Activated CD4-positive, alpha-beta memory T cell treated with anti-CD3 and anti-CD28 coated beads for 36 hours (primary cell): ENCODE measurements around the gene ADD1. TPM values are rescaled to one million over a fixed set of nuclear protein-coding genes. Genes with fewer than 3 reads are reported as not detected.
A peak's percentile ranks its signal among the peaks of the same experiment; 100 is the strongest.
"Not testable (repeated sequence)": the region's sequence is repeated elsewhere in the genome, so short reads cannot be mapped to it uniquely, and the experiment has no call there.

Source experiments
- CTCF ChIA-PET: fragments of 350-600 bp; sonication (Branson Sonifier 250); formaldehyde crosslinking; loops from one replicate; lab custom pipeline; 2021; ENCODE audit warnings: antibody characterized with exemption, inconsistent platforms; lab: Charles Lee
- POLR2A ChIA-PET: fragments of 350-600 bp; sonication (Branson Sonifier 250); formaldehyde crosslinking; loops from one replicate; lab custom pipeline; 2021; ENCODE audit warnings: antibody characterized with exemption; lab: Charles Lee
- DNase-seq: peaks from one replicate; pipeline ENCODE4 v3.0.0-alpha.2; 2020
- H3K27ac Mint-ChIP-seq: one replicate; pipeline ENCODE4 v1.8.0; 2021; ENCODE audit warnings: mixed read lengths
- H3K27me3 Mint-ChIP-seq: one replicate; pipeline ENCODE4 v1.8.0; 2021; ENCODE audit warnings: mixed read lengths
- H3K36me3 Mint-ChIP-seq: one replicate; pipeline ENCODE4 v1.8.0; 2021; ENCODE audit warnings: mixed read lengths
- H3K4me1 Mint-ChIP-seq: one replicate; pipeline ENCODE4 v1.8.0; 2021; ENCODE audit warnings: low read depth, mixed read lengths
- H3K4me3 Mint-ChIP-seq: one replicate; pipeline ENCODE4 v1.8.0; 2021; ENCODE audit warnings: mild to moderate bottlenecking, mixed read lengths
- H3K9me3 Mint-ChIP-seq: one replicate; pipeline ENCODE4 v1.8.0; 2021; ENCODE audit warnings: mixed read lengths
- intact Hi-C: fragments of 100-400 bp; cut with micrococcal nuclease; formaldehyde crosslinking; loops from one replicate; pipeline ENCODE4 v1.15.1; 2023
- total RNA-seq, 2 experiments: library from RNA; stranded (reverse); gene quantifications; one replicate each; pipeline ENCODE4 v1.2.3, GENCODE V29; 2021

The ADD1 gene
- total RNA-seq, 2 experiments from 2014 or later, result 212 TPM

GRCh38 chr4:2944586-2945526 lies 101.2 kb downstream of the ADD1 start:
- ChIA-PET CTCF (interaction anchor here (0.7 to 2.4 kb wide), 7 partner anchors 8 to 181 kb away, joined by 3 to 18 read pairs (median 4); no protein-coding TSS in a partner anchor), POLR2A (interaction anchor here (0.9 to 2.0 kb wide), 2 partner anchors 8 to 9 kb away, joined by 4 to 15 read pairs; no protein-coding TSS in a partner anchor)
- Mint-ChIP-seq H3K9me3 (no peaks in the 10 kb centered on the region), H3K4me1 (peaks cover 34% of the 10 kb centered on the region), H3K4me3 (no peak overlapping the region), H3K36me3 (peaks cover 75% of the 10 kb centered on the region), H3K27me3 (no peaks in the 10 kb centered on the region), H3K27ac (peak overlapping the region; percentile 51)
- intact Hi-C loops, result no loop called here
- DNase-seq, result peak; percentile 5

GRCh38 chr4:2945619-2946604 lies 102.3 kb downstream of the ADD1 start:
- Mint-ChIP-seq H3K36me3 (peaks cover 74% of the 10 kb centered on the region), H3K4me1 (peaks cover 29% of the 10 kb centered on the region)
- H3K9me3 Mint-ChIP-seq, H3K27ac Mint-ChIP-seq, H3K4me3 Mint-ChIP-seq, intact Hi-C loops, H3K27me3 Mint-ChIP-seq: not testable (repeated sequence)
- peak; percentile 7 for DNase-seq
- ChIA-PET POLR2A (interaction anchor here (0.9 to 2.0 kb wide), 2 partner anchors 8 to 9 kb away, joined by 4 to 15 read pairs; no protein-coding TSS in a partner anchor), CTCF (interaction anchor here (0.8 to 2.4 kb wide), 3 partner anchors 8 to 16 kb away, joined by 3 to 18 read pairs (median 3); no protein-coding TSS in a partner anchor)

DNA sequence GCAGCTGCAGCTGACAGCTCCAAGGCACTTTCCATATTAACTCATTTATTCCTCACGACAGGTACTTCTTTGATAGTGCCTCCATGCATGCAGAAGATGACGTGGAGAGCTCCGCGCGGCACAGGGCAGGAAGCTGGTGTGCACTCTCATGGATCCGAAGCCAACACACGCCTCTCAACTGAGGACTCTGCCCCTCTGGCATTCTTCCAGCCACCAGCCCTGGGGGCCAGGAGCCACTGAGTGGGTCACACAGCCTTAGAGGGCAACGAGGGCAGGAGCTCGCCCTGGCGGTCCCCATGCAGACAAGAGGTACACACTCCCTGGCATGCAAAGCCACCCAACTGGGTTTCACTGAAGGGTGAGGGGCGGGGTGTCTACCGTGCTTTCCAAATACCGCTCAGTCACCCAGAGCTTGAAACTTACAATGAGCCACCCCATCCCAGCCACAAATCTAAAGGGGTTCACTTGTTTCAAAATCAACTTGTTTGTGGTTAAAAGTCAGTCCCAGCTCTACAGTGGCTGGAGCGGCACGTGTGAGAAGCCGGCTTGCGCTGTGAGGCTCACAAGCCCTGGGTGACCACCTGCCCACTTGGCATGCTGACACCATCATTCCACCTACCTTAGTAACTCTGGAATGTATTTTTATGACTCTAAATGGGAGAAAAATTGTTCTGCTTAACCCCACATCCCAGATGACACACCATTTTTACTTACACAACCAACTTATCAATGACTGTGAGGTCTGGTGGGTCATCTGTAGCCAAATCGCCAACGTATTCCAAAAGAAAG lies 103.4 kb downstream of the ADD1 start:
- no peaks in the 10 kb centered on the region for H3K27me3 Mint-ChIP-seq
- peak overlapping the region; percentile 69 for H3K27ac Mint-ChIP-seq
- intact Hi-C loops, result no loop called here
- peaks cover 33% of the 10 kb centered on the region for H3K4me1 Mint-ChIP-seq
- peaks cover 74% of the 10 kb centered on the region for H3K36me3 Mint-ChIP-seq
- H3K4me3 Mint-ChIP-seq, result no peak overlapping the region
- DNase-seq, result no peak
- H3K9me3 Mint-ChIP-seq, result no peaks in the 10 kb centered on the region
- CTCF ChIA-PET, result interaction anchor here (0.6 to 0.8 kb wide), 2 partner anchors 15 to 137 kb away, joined by 3 to 4 read pairs; no protein-coding TSS in a partner anchor
- POLR2A ChIA-PET, result interaction anchor here (0.6 kb wide), 1 partner anchor 10 kb away, joined by 3 read pairs; no protein-coding TSS in a partner anchor

- Mint-ChIP-seq H3K27me3 (no peaks in the 10 kb centered on the region), H3K4me1 (peaks cover 30% of the 10 kb centered on the region), H3K4me3 (no peak overlapping the region), H3K9me3 (no peaks in the 10 kb centered on the region), H3K27ac (no peak overlapping the region), H3K36me3 (peaks cover 75% of the 10 kb centered on the region)
- CTCF ChIA-PET, result interaction anchor here (0.9 to 1.6 kb wide), 3 partner anchors 12 to 30 kb away, joined by 3 to 7 read pairs (median 5); partner anchors contain the start of genes GRK4 and NOP14
- POLR2A ChIA-PET, result interaction anchor here (0.8 kb wide), 1 partner anchor 11 kb away, joined by 4 read pairs; no protein-coding TSS in a partner anchor
- intact Hi-C loops, result no loop called here
- DNase-seq, result no peak
Measured at GRCh38 chr4:2947926-2948325, 104.3 kb downstream of the ADD1 start.

DNA sequence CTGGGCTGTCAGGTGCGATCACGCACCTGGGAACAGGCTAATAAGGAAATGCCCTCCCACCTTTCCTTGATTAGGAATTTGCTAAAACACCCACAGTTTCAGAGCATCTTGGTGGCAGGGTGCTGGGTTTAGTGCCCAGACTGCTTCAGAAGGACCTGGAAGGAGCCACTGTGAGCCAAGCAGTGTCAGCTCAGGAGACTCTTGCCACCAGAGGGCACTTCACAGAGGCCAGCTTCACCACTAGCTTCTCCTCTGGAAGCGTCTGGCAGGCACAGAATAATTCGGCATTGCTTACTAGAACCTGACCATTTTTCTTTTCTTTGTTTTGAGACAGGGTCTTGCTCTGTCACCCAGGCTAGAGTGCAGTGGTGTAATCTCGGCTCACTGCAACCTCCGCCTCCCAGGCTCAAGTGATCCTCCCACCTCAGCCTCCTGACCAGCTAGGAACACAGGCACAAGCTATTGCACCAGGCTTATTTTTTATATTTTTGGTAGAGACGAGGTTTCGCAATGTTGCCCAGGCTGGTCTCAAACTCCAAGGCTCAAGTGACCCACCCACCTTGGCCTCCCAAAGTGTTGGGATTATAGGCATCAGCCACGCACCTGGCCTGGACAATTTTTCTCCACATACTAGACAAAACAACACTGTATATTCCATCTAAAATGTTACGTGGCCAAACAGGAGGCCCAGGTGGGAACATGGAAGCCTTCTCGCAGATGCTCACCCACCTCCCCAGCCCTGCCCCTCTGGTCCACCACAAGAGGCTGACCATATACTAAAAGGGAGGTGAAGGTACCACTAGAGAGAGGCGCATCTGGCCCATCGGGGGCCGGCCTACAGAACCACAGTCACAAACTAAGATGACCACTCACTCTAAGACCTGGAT lies 105.5 kb downstream of the ADD1 start:
- Mint-ChIP-seq H3K27ac (peak overlapping the region; percentile 33), H3K4me1 (peaks cover 35% of the 10 kb centered on the region), H3K27me3 (no peaks in the 10 kb centered on the region), H3K36me3 (peaks cover 78% of the 10 kb centered on the region), H3K9me3 (no peaks in the 10 kb centered on the region), H3K4me3 (no peak overlapping the region)
- POLR2A ChIA-PET, result interaction anchor here (8.1 kb wide), 1 partner anchor 11 kb away, joined by 144 read pairs; no protein-coding TSS in a partner anchor
- CTCF ChIA-PET, result interaction anchor here (0.9 to 1.6 kb wide), 7 partner anchors 8 to 185 kb away, joined by 3 to 7 read pairs (median 5); partner anchors contain the start of genes GRK4 and NOP14
- intact Hi-C loops, result no loop called here
- DNase-seq, result peak; percentile 55

- ChIA-PET POLR2A (interaction anchor here (8.1 kb wide), 1 partner anchor 12 kb away, joined by 144 read pairs; no protein-coding TSS in a partner anchor), CTCF (interaction anchor here (1.0 to 1.6 kb wide), 3 partner anchors 9 to 186 kb away, joined by 4 to 5 read pairs (median 5); partner anchors contain the start of genes GRK4 and NOP14)
- no peak for DNase-seq
- intact Hi-C loops, result no loop called here
- Mint-ChIP-seq H3K27ac (peak overlapping the region; percentile 33), H3K4me3 (no peak overlapping the region), H3K4me1 (peaks cover 35% of the 10 kb centered on the region), H3K27me3 (no peaks in the 10 kb centered on the region), H3K9me3 (no peaks in the 10 kb centered on the region), H3K36me3 (peaks cover 79% of the 10 kb centered on the region)
Measured at GRCh38 chr4:2949782-2950125, 106.1 kb downstream of the ADD1 start.

DNA sequence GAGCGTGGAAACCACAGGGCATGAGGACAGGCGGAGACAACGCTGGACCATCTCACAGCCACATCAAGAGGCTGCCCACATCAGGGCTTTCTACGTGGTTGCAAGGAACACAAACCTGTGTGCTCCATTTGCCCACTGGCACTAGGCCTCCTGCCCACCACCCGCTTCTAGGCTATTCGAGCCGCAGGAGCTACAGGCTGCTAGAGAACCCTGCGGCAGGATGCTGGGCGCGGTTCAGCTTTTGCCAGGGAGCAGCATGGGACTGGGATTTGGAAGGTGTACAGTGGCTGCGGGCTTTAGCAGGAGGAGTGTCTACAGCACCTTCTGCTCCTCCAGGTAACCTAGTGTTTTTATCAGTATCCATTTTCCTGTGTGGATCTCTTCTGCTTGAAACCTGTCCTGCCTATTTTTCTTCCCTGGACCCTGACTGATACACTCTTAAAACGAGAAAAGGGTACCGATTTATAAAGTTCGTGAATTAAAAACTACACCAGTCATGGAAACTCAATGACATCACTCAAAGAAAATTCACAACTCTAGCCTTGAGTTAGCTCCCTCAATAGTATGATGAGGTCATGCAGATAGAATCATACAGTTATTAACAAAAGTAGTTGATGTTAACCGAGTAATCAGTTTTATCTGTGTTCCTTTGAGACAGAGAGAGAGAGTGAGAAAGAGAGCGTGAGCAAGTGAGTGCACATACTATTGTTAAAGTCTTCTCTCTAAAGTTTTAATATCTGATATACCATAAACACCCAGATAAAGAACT lies 106.8 kb downstream of the ADD1 start:
- Mint-ChIP-seq H3K36me3 (peaks cover 75% of the 10 kb centered on the region), H3K4me3 (no peak overlapping the region), H3K4me1 (peaks cover 39% of the 10 kb centered on the region), H3K27ac (peak overlapping the region; percentile 38), H3K9me3 (no peaks in the 10 kb centered on the region), H3K27me3 (no peaks in the 10 kb centered on the region)
- DNase-seq, result no peak
- CTCF ChIA-PET, result interaction anchor here (7.0 kb wide), 1 partner anchor 12 kb away, joined by 103 read pairs; no protein-coding TSS in a partner anchor
- POLR2A ChIA-PET, result interaction anchor here (8.1 kb wide), 1 partner anchor 12 kb away, joined by 144 read pairs; no protein-coding TSS in a partner anchor
- intact Hi-C loops, result no loop called here

DNA sequence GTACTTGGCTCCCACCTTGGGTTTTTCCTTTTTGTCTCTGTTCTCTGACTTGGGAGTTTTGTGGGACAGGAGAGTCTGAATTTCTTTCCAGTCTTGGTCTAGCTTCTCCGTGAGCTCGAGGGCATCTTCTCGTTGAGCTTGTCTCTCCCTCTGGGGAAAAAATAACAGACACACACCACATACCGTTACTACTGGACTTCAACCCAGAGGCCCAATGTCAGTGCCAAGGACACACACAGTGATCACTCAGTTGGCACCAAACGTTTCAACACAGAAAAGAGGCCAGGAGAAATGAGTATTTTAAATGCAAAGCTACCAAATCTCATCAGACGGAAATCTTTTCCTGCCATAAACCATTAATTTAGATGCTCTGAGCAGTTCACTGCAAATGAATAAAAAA lies 109.9 kb downstream of the ADD1 start:
- POLR2A ChIA-PET, result interaction anchor here (0.8 to 8.1 kb wide), 8 partner anchors 9 to 541 kb away, joined by 3 to 144 read pairs (median 10); partner anchors contain the start of genes GRK4 and NOP14
- H3K27ac Mint-ChIP-seq, result peak overlapping the region; percentile 99

More for the DNA sequence above, 109.9 kb downstream of the ADD1 start:
- peaks cover 78% of the 10 kb centered on the region for H3K36me3 Mint-ChIP-seq
- no peaks in the 10 kb centered on the region for H3K27me3 Mint-ChIP-seq
- peak overlapping the region; percentile 61 for H3K4me3 Mint-ChIP-seq
- CTCF ChIA-PET, result interaction anchor here (0.5 to 7.0 kb wide), 21 partner anchors 9 to 208 kb away, joined by 3 to 103 read pairs (median 4); partner anchors contain the start of genes GRK4, NOP14 and TNIP2
- H3K4me1 Mint-ChIP-seq, result peaks cover 67% of the 10 kb centered on the region
- DNase-seq, result no peak
- intact Hi-C loops, result no loop called here
- H3K9me3 Mint-ChIP-seq, result no peaks in the 10 kb centered on the region
